Type B pancreatic cell (in vitro differentiated cells): ENCODE measurements around the gene CELSR1. TPM values are rescaled to one million over a fixed set of nuclear protein-coding genes. Genes with fewer than 3 reads are reported as not detected.

Source experiments
- DNase-seq: peaks from one replicate; pipeline ENCODE4 v3.0.0; 2021; ENCODE audit warnings: mixed read lengths; ENCODE audit not compliant: unreplicated experiment; ENCODE audit errors: extremely low spot score
- H3K27ac Mint-ChIP-seq: 2 replicates; pipeline ENCODE4 v1.8.0; 2021; ENCODE audit warnings: mild to moderate bottlenecking, mixed read lengths
- H3K27me3 Mint-ChIP-seq: 2 replicates; pipeline ENCODE4 v1.8.0; 2021; ENCODE audit warnings: mixed read lengths
- H3K36me3 Mint-ChIP-seq: 2 replicates; pipeline ENCODE4 v1.8.0; 2021; ENCODE audit warnings: mixed read lengths
- H3K4me1 Mint-ChIP-seq: one replicate; pipeline ENCODE4 v1.8.0; 2021; ENCODE audit warnings: mixed read lengths; ENCODE audit not compliant: unreplicated experiment
- H3K4me3 Mint-ChIP-seq: 2 replicates; pipeline ENCODE4 v1.8.0; 2021; ENCODE audit warnings: mild to moderate bottlenecking, mixed read lengths
- H3K9me3 Mint-ChIP-seq: 2 replicates; pipeline ENCODE4 v1.8.0; 2021; ENCODE audit warnings: mixed read lengths
- CTCF ChIP-seq: fragments of 200-600 bp; sonication (generic); conservative IDR thresholded peaks from 2 replicates; pipeline ENCODE4 v1.5.0; 2021; ENCODE audit warnings: antibody characterized with exemption, mild to moderate bottlenecking
- total RNA-seq: library from RNA; stranded (reverse); gene quantifications from 2 replicates; pipeline ENCODE4 v1.2.1, GENCODE V29; 2021; ENCODE audit warnings: low replicate concordance

Gene CELSR1
- total RNA-seq, 1 donor from 2014 or later = 27.8 TPM

- peaks cover 25% of the 10 kb centered on the region for H3K36me3 Mint-ChIP-seq
- peaks cover 32% of the 10 kb centered on the region for H3K4me1 Mint-ChIP-seq
- peak overlapping the region; percentile 67 for H3K27ac Mint-ChIP-seq
Measured at GRCh38 chr22:46528121-46528610, 9.3 kb downstream of the CELSR1 start.

GRCh38 chr22:46526244-46526839, 11.1 kb downstream of the CELSR1 start:
- Mint-ChIP-seq H3K4me1 (peaks cover 26% of the 10 kb centered on the region), H3K9me3 (no peaks in the 10 kb centered on the region), H3K4me3 (no peak overlapping the region), H3K27ac (no peak overlapping the region), H3K36me3 (peaks cover 14% of the 10 kb centered on the region), H3K27me3 (peaks cover 6% of the 10 kb centered on the region)
- no peak for TF ChIP-seq CTCF
- no peak for DNase-seq

More at GRCh38 chr22:46528121-46528610, 9.3 kb downstream of the CELSR1 start:
- H3K27me3 Mint-ChIP-seq = peaks cover 7% of the 10 kb centered on the region
- H3K4me3 Mint-ChIP-seq = peak overlapping the region; percentile 24
- DNase-seq = no peak
- no peaks in the 10 kb centered on the region for H3K9me3 Mint-ChIP-seq
- no peak for TF ChIP-seq CTCF

GRCh38 chr22:46525389-46526243, 11.8 kb downstream of the CELSR1 start:
- TF ChIP-seq CTCF = no peak
- H3K9me3 Mint-ChIP-seq = no peaks in the 10 kb centered on the region
- peaks cover 11% of the 10 kb centered on the region for H3K36me3 Mint-ChIP-seq
- H3K4me3 Mint-ChIP-seq = no peak overlapping the region
- peaks cover 22% of the 10 kb centered on the region for H3K4me1 Mint-ChIP-seq
- H3K27me3 Mint-ChIP-seq = peaks cover 6% of the 10 kb centered on the region
- H3K27ac Mint-ChIP-seq = peak overlapping the region; percentile 43
- no peak for DNase-seq

GRCh38 chr22:46524203-46524740, 13.1 kb downstream of the CELSR1 start:
- Mint-ChIP-seq H3K9me3 (no peaks in the 10 kb centered on the region), H3K4me1 (peaks cover 22% of the 10 kb centered on the region), H3K36me3 (peaks cover 8% of the 10 kb centered on the region), H3K4me3 (no peak overlapping the region), H3K27me3 (peaks cover 6% of the 10 kb centered on the region), H3K27ac (peak overlapping the region; percentile 23)
- no peak for TF ChIP-seq CTCF
- DNase-seq = no peak

GRCh38 chr22:46522797-46523196, 14.6 kb downstream of the CELSR1 start:
- no peak for TF ChIP-seq CTCF
- no peaks in the 10 kb centered on the region for H3K9me3 Mint-ChIP-seq
- no peaks in the 10 kb centered on the region for H3K36me3 Mint-ChIP-seq
- H3K27me3 Mint-ChIP-seq = peaks cover 6% of the 10 kb centered on the region
- no peak overlapping the region for H3K4me3 Mint-ChIP-seq
- H3K27ac Mint-ChIP-seq = no peak overlapping the region
- peaks cover 15% of the 10 kb centered on the region for H3K4me1 Mint-ChIP-seq
- peak; percentile 67 for DNase-seq
